ENCODE data around the gene PTPRN2. TPM values are rescaled to one million over a fixed set of nuclear protein-coding genes. Genes with fewer than 3 reads are reported as not detected.

Gene PTPRN2
- polyA plus RNA-seq, 1 of the 3 experiments (the other 2 are of a cell fraction) = 4.0 TPM

DNA sequence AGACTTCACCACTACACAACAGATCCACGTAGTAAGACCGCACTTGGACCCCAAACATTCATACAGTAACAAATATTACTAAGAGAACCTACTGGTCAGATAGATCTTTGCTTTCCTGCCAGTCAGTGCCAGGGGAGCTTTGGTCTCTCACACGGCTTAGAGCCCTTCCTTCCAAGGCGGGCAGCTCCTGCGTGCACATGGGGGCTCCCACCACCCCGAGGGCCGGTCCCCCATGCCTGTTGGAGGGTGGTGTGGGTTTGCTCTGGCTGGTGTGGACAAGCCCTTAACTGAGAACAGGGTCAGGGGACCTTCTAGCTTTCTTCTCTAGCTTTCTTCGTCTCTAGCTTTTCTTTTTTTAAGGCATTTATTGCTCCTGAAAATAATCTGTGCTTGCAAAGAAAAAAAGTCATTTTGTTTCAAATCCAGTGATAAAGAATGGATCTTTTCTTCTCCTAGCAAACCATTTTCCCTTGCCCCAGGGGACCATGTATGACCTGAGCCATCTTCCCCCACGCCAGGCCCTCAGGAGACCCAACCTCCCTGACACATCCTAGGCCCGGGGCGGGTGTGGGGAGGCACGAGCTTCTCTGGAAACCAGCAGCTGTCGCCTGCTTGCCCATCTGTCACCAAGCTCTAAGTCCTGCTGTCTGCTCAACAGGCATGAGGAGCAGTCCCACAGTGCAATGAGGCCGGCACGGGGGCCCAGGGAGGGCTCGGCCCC is 591.1 kb downstream of the PTPRN2 start:
- TF ChIP-seq GABPA (IDR thresholded peaks at IDR 0.05; ENCODE audit: low read depth) (no peak), NRF1 (IDR thresholded peaks at IDR 0.05; ENCODE audit: low read depth, low read length) (no peak), MEF2A (IDR thresholded peaks at IDR 0.05; ENCODE audit: borderline replicate concordance, low read depth) (no peak), MXI1 (IDR thresholded peaks at IDR 0.05; ENCODE audit: low read depth, low read length) (no peak), SMC3 (IDR thresholded peaks at IDR 0.05; ENCODE audit: low read depth, low read length) (no peak), TEAD4 (IDR thresholded peaks at IDR 0.05; ENCODE audit: borderline replicate concordance, insufficient read depth) (no peak), EZH2phosphoT487 (IDR thresholded peaks at IDR 0.05; ENCODE audit: borderline replicate concordance, low read depth) (no peak), RCOR1 (IDR thresholded peaks at IDR 0.05; ENCODE audit: low read length) (no peak), ELF1 (IDR thresholded peaks at IDR 0.05) (no peak), EP300 (IDR thresholded peaks at IDR 0.05; ENCODE audit: borderline replicate concordance in 1 of 2, low read depth in 1 of 2, low read length in 1 of 2) (no peak), FOSL2 (IDR thresholded peaks at IDR 0.05; ENCODE audit: borderline replicate concordance, low read depth) (no peak), TAF1 (IDR thresholded peaks at IDR 0.05; ENCODE audit: borderline replicate concordance, low read depth, low read length) (no peak), RAD21 (IDR thresholded peaks at IDR 0.05; ENCODE audit: low read length) (no peak), GATA2 (CRISPR knock-in tag; IDR thresholded peaks at IDR 0.05) (no peak), NFIC (IDR thresholded peaks at IDR 0.05; ENCODE audit: borderline replicate concordance) (no peak)
- TF ChIP-seq, protein P1, sequence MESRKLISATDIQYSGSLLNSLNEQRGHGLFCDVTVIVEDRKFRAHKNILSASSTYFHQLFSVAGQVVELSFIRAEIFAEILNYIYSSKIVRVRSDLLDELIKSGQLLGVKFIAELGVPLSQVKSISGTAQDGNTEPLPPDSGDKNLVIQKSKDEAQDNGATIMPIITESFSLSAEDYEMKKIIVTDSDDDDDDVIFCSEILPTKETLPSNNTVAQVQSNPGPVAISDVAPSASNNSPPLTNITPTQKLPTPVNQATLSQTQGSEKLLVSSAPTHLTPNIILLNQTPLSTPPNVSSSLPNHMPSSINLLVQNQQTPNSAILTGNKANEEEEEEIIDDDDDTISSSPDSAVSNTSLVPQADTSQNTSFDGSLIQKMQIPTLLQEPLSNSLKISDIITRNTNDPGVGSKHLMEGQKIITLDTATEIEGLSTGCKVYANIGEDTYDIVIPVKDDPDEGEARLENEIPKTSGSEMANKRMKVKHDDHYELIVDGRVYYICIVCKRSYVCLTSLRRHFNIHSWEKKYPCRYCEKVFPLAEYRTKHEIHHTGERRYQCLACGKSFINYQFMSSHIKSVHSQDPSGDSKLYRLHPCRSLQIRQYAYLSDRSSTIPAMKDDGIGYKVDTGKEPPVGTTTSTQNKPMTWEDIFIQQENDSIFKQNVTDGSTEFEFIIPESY (IDR thresholded peaks at IDR 0.05; ENCODE audit: borderline replicate concordance, low read depth) = no peak
- TF ChIP-seq, protein P2, sequence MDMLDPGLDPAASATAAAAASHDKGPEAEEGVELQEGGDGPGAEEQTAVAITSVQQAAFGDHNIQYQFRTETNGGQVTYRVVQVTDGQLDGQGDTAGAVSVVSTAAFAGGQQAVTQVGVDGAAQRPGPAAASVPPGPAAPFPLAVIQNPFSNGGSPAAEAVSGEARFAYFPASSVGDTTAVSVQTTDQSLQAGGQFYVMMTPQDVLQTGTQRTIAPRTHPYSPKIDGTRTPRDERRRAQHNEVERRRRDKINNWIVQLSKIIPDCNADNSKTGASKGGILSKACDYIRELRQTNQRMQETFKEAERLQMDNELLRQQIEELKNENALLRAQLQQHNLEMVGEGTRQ (IDR thresholded peaks at IDR 0.05; ENCODE audit: borderline replicate concordance, low read depth, low read length) = no peak
- TF ChIP-seq, protein P3, sequence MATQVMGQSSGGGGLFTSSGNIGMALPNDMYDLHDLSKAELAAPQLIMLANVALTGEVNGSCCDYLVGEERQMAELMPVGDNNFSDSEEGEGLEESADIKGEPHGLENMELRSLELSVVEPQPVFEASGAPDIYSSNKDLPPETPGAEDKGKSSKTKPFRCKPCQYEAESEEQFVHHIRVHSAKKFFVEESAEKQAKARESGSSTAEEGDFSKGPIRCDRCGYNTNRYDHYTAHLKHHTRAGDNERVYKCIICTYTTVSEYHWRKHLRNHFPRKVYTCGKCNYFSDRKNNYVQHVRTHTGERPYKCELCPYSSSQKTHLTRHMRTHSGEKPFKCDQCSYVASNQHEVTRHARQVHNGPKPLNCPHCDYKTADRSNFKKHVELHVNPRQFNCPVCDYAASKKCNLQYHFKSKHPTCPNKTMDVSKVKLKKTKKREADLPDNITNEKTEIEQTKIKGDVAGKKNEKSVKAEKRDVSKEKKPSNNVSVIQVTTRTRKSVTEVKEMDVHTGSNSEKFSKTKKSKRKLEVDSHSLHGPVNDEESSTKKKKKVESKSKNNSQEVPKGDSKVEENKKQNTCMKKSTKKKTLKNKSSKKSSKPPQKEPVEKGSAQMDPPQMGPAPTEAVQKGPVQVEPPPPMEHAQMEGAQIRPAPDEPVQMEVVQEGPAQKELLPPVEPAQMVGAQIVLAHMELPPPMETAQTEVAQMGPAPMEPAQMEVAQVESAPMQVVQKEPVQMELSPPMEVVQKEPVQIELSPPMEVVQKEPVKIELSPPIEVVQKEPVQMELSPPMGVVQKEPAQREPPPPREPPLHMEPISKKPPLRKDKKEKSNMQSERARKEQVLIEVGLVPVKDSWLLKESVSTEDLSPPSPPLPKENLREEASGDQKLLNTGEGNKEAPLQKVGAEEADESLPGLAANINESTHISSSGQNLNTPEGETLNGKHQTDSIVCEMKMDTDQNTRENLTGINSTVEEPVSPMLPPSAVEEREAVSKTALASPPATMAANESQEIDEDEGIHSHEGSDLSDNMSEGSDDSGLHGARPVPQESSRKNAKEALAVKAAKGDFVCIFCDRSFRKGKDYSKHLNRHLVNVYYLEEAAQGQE (IDR thresholded peaks at IDR 0.05; ENCODE audit: low read depth, low read length) = no peak
- TF ChIP-seq, protein P4, sequence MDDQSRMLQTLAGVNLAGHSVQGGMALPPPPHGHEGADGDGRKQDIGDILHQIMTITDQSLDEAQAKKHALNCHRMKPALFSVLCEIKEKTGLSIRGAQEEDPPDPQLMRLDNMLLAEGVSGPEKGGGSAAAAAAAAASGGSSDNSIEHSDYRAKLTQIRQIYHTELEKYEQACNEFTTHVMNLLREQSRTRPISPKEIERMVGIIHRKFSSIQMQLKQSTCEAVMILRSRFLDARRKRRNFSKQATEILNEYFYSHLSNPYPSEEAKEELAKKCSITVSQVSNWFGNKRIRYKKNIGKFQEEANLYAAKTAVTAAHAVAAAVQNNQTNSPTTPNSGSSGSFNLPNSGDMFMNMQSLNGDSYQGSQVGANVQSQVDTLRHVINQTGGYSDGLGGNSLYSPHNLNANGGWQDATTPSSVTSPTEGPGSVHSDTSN (IDR thresholded peaks at IDR 0.05) = no peak
- TF ChIP-seq, protein P5, sequence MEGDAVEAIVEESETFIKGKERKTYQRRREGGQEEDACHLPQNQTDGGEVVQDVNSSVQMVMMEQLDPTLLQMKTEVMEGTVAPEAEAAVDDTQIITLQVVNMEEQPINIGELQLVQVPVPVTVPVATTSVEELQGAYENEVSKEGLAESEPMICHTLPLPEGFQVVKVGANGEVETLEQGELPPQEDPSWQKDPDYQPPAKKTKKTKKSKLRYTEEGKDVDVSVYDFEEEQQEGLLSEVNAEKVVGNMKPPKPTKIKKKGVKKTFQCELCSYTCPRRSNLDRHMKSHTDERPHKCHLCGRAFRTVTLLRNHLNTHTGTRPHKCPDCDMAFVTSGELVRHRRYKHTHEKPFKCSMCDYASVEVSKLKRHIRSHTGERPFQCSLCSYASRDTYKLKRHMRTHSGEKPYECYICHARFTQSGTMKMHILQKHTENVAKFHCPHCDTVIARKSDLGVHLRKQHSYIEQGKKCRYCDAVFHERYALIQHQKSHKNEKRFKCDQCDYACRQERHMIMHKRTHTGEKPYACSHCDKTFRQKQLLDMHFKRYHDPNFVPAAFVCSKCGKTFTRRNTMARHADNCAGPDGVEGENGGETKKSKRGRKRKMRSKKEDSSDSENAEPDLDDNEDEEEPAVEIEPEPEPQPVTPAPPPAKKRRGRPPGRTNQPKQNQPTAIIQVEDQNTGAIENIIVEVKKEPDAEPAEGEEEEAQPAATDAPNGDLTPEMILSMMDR (IDR thresholded peaks at IDR 0.05) = no peak
- WGBS (ENCODE audit: low lambda C conversion rate) = 53% methylated on average over 13 of the region's 16 CpGs
- no peaks in the 10 kb centered on the region for H3K9me2 ChIP-seq
- no peak overlapping the region for H2AFZ ChIP-seq (ENCODE audit: low read depth)
- POLR2A ChIA-PET = interaction anchor here (0.8 kb wide), 1 partner anchor 13 kb away, joined by 3 read pairs; no protein-coding TSS in a partner anchor
- H3K9me3 ChIP-seq = peaks cover 9% of the 10 kb centered on the region; the same call in 1 of the 2 replicates
- H3K36me3 ChIP-seq (replicated peaks in 1 of 2; ENCODE audit: control insufficient read depth in 1 of 2, insufficient read depth in 2 of 2, low read length in 1 of 2) = no peaks in the 10 kb centered on the region
- H3F3A ChIP-seq (replicated peaks; ENCODE audit: insufficient read depth) = no peaks in the 10 kb centered on the region
- no peaks in the 10 kb centered on the region for H4K20me1 ChIP-seq (ENCODE audit: insufficient read depth)
- H3K27me3 ChIP-seq (ENCODE audit: insufficient read depth) = no peaks in the 10 kb centered on the region
- H3K27ac ChIP-seq (ENCODE audit: low read depth in 2 of 2, low read length in 1 of 2) = no peak overlapping the region
- no peak overlapping the region for H3K9ac ChIP-seq
- H3K4me3 ChIP-seq (ENCODE audit: low read depth in 2 of 2, low read length in 1 of 2) = no peak overlapping the region
- CTCF ChIA-PET = interaction anchor here (1.2 kb wide), 1 partner anchor 21 kb away, joined by 3 read pairs; no protein-coding TSS in a partner anchor
- no peak overlapping the region for H3K4me2 ChIP-seq
- no peaks in the 10 kb centered on the region for H3K79me2 ChIP-seq (ENCODE audit: insufficient read depth)
- peaks cover 0 to 11% of the 10 kb centered on the region in 2 experiments; a peak in 1 of 4 replicates for H3K4me1 ChIP-seq (ENCODE audit: control insufficient read depth in 1 of 2, insufficient read depth in 2 of 2, low read depth in 1 of 2, low read length in 1 of 2)
- no peak for DNase-seq
